GM12878 (cell line): ENCODE measurements around the gene C3orf70.

Experiments
- ASH2L ChIP-seq: fragments of 300-600, 200-600 bp; sonication (generic); IDR thresholded peaks from 2 replicates; pipeline ENCODE4 v1.6.1; 2017; ENCODE audit warnings: low read depth, mild to moderate bottlenecking, borderline replicate concordance
- CTCF ChIP-seq, 3 experiments: IDR thresholded peaks in 2 of 3; conservative IDR thresholded peaks in 1 of 3; 2 replicates each; pipeline ENCODE4 v1.5.1; 2011; ENCODE audit warnings: low read depth in 3 of 3, low read length in 3 of 3, mild to moderate bottlenecking in 3 of 3, control low read depth in 2 of 3, moderate library complexity in 2 of 3, inconsistent platforms in 1 of 3, mixed read lengths in 1 of 3; ENCODE audit not compliant: control insufficient read depth in 2 of 3, insufficient read depth in 1 of 3; ENCODE audit errors: extremely low read depth in 1 of 3
- EZH2 ChIP-seq: IDR thresholded peaks from 2 replicates; pipeline ENCODE4 v1.6.1; 2012; ENCODE audit warnings: low read depth, mild to moderate bottlenecking, control low read depth, inconsistent platforms, low read length, borderline replicate concordance; ENCODE audit not compliant: control insufficient read depth
- IRF3 ChIP-seq: fragments of 450-650 bp; IDR thresholded peaks from 2 replicates; pipeline ENCODE4 v1.6.1; 2014; ENCODE audit warnings: mild to moderate bottlenecking
- MXI1 ChIP-seq: fragments of 150-350 bp; IDR thresholded peaks from 2 replicates; pipeline ENCODE4 v1.6.1; 2011; ENCODE audit warnings: low read depth, mild to moderate bottlenecking, inconsistent platforms, low read length, improper control_type of control experiment
- POLR2A ChIP-seq: IDR thresholded peaks from 2 replicates; pipeline ENCODE4 v1.6.1; 2011; ENCODE audit warnings: low read depth, mild to moderate bottlenecking, low read length
- SIN3A ChIP-seq: IDR thresholded peaks from 2 replicates; pipeline ENCODE4 v1.6.1; 2012; ENCODE audit warnings: low read depth, low read length, improper control_type of control experiment
- TCF7 ChIP-seq: IDR thresholded peaks from 2 replicates; pipeline ENCODE4 v1.6.1; 2014; ENCODE audit warnings: antibody characterized with exemption, borderline replicate concordance
- TF ChIP-seq, protein P1 (sequence below): IDR thresholded peaks from 2 replicates; pipeline ENCODE4 v1.6.1; 2012; ENCODE audit warnings: low read depth, low read length, improper control_type of control experiment

DNA sequence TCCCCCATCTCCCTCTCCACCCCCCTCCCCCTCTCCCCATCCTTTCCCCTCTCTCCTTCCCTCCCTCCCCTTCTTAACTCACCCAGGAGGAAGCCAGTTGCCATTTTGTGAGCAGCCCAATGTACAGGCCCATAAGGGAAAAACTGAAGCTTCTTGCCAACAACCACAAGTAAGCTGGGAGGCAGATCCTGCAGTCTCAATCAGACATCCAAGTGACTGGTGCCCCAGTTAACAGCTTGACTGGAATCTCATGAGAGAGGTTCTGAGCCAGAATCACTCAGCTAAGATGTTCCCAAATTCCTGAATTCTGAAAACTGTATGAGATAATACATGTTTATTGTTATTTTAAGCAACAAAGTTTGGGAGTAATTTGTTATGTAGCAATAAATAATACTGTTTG, 90.7 kb downstream of the C3orf70 start:
- no peak for TF ChIP-seq CTCF (IDR thresholded peaks at IDR 0.05 in 2 of 3, conservative IDR thresholded peaks at IDR 0.05 in 1 of 3; ENCODE audit: control insufficient read depth in 2 of 3, extremely low read depth in 1 of 3, insufficient read depth in 1 of 3, low read depth in 3 of 3, low read length in 3 of 3)
- TF ChIP-seq SIN3A, result no peak
- no peak for TF ChIP-seq IRF3
- no peak for TF ChIP-seq ASH2L
- no peak for TF ChIP-seq MXI1
- TF ChIP-seq POLR2A, result no peak
- no peak for TF ChIP-seq EZH2
- TF ChIP-seq, protein P1, sequence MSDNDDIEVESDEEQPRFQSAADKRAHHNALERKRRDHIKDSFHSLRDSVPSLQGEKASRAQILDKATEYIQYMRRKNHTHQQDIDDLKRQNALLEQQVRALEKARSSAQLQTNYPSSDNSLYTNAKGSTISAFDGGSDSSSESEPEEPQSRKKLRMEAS, result no peak
- TF ChIP-seq TCF7, result no peak
